Endodermal cell (in vitro differentiated cells): Measurements from ENCODE around the gene ZNF407. TPM values are rescaled to one million over a fixed set of nuclear protein-coding genes. Genes with fewer than 3 reads are reported as not detected.

Experiments used
- DNase-seq: peaks from one replicate; pipeline ENCODE4 v3.0.0-alpha.2; 2017
- H3K27ac ChIP-seq: 2 replicates; pipeline ENCODE4 v1.5.1; 2013; ENCODE audit warnings: mild to moderate bottlenecking, low read depth, low read length, moderate library complexity
- H3K27me3 ChIP-seq: 2 replicates; pipeline ENCODE4 v1.6.1; 2013; ENCODE audit warnings: mild to moderate bottlenecking, low read length, moderate library complexity; ENCODE audit not compliant: insufficient read depth, control insufficient read depth, poor library complexity, severe bottlenecking
- H3K36me3 ChIP-seq: 2 replicates; pipeline ENCODE4 v1.7.0; 2013; ENCODE audit warnings: mild to moderate bottlenecking, low read length, moderate library complexity; ENCODE audit not compliant: control insufficient read depth, insufficient read depth
- H3K4me1 ChIP-seq: one replicate; pipeline ENCODE4 v1.7.0; 2013; ENCODE audit warnings: low read length; ENCODE audit not compliant: control insufficient read depth, insufficient read depth
- H3K4me3 ChIP-seq: 2 replicates; pipeline ENCODE4 v1.5.1; 2013; ENCODE audit warnings: mild to moderate bottlenecking, low read length, moderate library complexity
- H3K9ac ChIP-seq: 2 replicates; pipeline ENCODE4 v1.6.1; 2013; ENCODE audit warnings: mild to moderate bottlenecking, low read length, moderate library complexity; ENCODE audit not compliant: poor library complexity, severe bottlenecking; ENCODE audit errors: extremely low read depth
- H3K9me3 ChIP-seq: 2 replicates; pipeline ENCODE4 v1.6.1; 2013; ENCODE audit warnings: mild to moderate bottlenecking, low read length, moderate library complexity; ENCODE audit not compliant: control insufficient read depth
- H3K27ac Mint-ChIP-seq: 2 replicates; pipeline ENCODE4 v1.8.0; 2020; ENCODE audit warnings: mixed read lengths
- H3K27me3 Mint-ChIP-seq: 2 replicates; pipeline ENCODE4 v1.8.0; 2021; ENCODE audit warnings: mild to moderate bottlenecking, mixed read lengths; ENCODE audit not compliant: insufficient read depth
- H3K36me3 Mint-ChIP-seq: 2 replicates; pipeline ENCODE4 v1.8.0; 2020; ENCODE audit warnings: low read depth, mixed read lengths
- H3K4me1 Mint-ChIP-seq: 2 replicates; pipeline ENCODE4 v1.8.0; 2020; ENCODE audit warnings: mixed read lengths
- H3K4me3 Mint-ChIP-seq: 2 replicates; pipeline ENCODE4 v1.8.0; 2020; ENCODE audit warnings: mild to moderate bottlenecking, moderate library complexity, mixed read lengths
- H3K9me3 Mint-ChIP-seq: 2 replicates; pipeline ENCODE4 v1.8.0; 2020; ENCODE audit warnings: mild to moderate bottlenecking, mixed read lengths
- WGBS, 2 experiments: methylation state at CpG; one replicate each; pipeline versions ENCODE4 v1.1.5 to v1.1.7; 2013; ENCODE audit warnings: missing lambda C conversion rate in 2 of 2, mixed read lengths in 1 of 2; ENCODE audit not compliant: insufficient coverage in 1 of 2, insufficient read length in 1 of 2; 5-methylcytosine and 5-hydroxymethylcytosine counted together
- total RNA-seq, 2 donors: library from RNA; stranded (reverse); fragmentation: NEBNext Ultra II Directional in 1 of 2; extraction: Animal tissue kit (Norgen Biotek cat#: 25700) in 1 of 2; gene quantifications; 2 replicates in 1 of 2; 3 replicates in 1 of 2; pipeline ENCODE4 v1.2.1, GENCODE V29; 2021
- TF ChIP-seq, protein P1 (sequence below): fragments of 200-600 bp; sonication (generic); conservative IDR thresholded peaks from 2 replicates; pipeline ENCODE4 v1.5.0; 2021; ENCODE audit warnings: antibody characterized with exemption, mild to moderate bottlenecking

The ZNF407 gene
- total RNA-seq, 2 donors from 2014 or later, result 7.6 to 13.1 TPM

DNA sequence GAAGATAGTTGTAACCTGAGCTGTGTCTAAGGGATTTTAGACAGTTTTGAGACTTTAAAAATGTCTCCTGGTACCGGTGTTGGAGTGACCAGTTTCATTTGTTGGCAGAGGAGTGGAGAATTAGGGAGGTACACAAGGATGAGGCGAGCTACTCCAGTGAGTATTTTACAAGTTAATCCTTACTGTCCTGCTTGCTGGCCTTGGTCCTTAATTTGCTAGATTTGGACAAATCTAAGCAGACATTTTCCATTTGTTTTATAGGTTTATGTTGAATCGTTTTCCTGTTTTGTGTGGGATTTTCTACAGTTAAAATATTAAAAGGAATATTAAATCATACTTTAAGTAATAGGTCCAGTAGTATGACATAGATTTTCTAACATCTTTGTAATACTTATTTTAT is 101.8 kb downstream of the ZNF407 start:
- TF ChIP-seq, protein P1, sequence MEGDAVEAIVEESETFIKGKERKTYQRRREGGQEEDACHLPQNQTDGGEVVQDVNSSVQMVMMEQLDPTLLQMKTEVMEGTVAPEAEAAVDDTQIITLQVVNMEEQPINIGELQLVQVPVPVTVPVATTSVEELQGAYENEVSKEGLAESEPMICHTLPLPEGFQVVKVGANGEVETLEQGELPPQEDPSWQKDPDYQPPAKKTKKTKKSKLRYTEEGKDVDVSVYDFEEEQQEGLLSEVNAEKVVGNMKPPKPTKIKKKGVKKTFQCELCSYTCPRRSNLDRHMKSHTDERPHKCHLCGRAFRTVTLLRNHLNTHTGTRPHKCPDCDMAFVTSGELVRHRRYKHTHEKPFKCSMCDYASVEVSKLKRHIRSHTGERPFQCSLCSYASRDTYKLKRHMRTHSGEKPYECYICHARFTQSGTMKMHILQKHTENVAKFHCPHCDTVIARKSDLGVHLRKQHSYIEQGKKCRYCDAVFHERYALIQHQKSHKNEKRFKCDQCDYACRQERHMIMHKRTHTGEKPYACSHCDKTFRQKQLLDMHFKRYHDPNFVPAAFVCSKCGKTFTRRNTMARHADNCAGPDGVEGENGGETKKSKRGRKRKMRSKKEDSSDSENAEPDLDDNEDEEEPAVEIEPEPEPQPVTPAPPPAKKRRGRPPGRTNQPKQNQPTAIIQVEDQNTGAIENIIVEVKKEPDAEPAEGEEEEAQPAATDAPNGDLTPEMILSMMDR, result no peak
- no peaks in the 10 kb centered on the region for H3K4me1 ChIP-seq
- no peak overlapping the region for H3K27ac Mint-ChIP-seq
- no peaks in the 10 kb centered on the region for H3K4me1 Mint-ChIP-seq
- WGBS, 2 experiments, result 96 to 100% methylated on average over 1 to 2 of the region's 3 CpGs
- no peaks in the 10 kb centered on the region for H3K27me3 Mint-ChIP-seq
- H3K9me3 ChIP-seq, result no peaks in the 10 kb centered on the region
- no peaks in the 10 kb centered on the region for H3K9me3 Mint-ChIP-seq
- no peak overlapping the region for H3K4me3 ChIP-seq
- no peak for DNase-seq
- H3K36me3 Mint-ChIP-seq, result no peaks in the 10 kb centered on the region
- H3K27me3 ChIP-seq, result no peaks in the 10 kb centered on the region
- no peaks in the 10 kb centered on the region for H3K36me3 ChIP-seq
- no peak overlapping the region for H3K9ac ChIP-seq
- no peak overlapping the region for H3K27ac ChIP-seq
- H3K4me3 Mint-ChIP-seq, result no peak overlapping the region

- Mint-ChIP-seq H3K36me3 (no peaks in the 10 kb centered on the region), H3K9me3 (no peaks in the 10 kb centered on the region), H3K27me3 (no peaks in the 10 kb centered on the region), H3K4me3 (no peak overlapping the region), H3K27ac (no peak overlapping the region), H3K4me1 (peaks cover 2% of the 10 kb centered on the region)
- TF ChIP-seq, protein P1, result no peak
- no peak for DNase-seq
- no peak overlapping the region for H3K27ac ChIP-seq
- no peaks in the 10 kb centered on the region for H3K36me3 ChIP-seq
- no peaks in the 10 kb centered on the region for H3K27me3 ChIP-seq
- H3K4me1 ChIP-seq, result no peaks in the 10 kb centered on the region
- 0 to 55% methylated on average over 1 to 3 of the region's 3 CpGs for WGBS, 2 experiments
- H3K4me3 ChIP-seq, result no peak overlapping the region
- H3K9me3 ChIP-seq, result no peaks in the 10 kb centered on the region
- no peak overlapping the region for H3K9ac ChIP-seq
Measured at GRCh38 chr18:74702950-74703349, 105.3 kb downstream of the ZNF407 start.

DNA sequence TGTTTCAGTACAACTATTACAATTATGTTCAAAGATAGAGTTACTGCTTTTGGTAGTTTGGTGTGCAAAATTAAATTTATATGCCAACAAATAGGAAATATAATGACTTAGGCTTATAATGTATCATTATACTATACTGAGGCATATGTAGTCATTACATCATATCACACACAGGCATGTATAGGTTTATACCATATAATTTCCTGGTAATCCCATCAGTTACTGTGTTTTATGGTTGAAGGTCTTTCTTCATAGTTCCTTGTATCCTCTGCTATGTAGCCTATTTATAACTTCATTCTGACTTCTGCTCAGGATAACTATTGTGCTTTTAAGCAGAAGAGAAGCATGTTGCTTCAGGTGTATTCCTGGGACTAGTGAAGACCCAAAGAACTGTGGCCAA is 110.5 kb downstream of the ZNF407 start:
- Mint-ChIP-seq H3K27ac (peak overlapping the region; percentile 59), H3K9me3 (no peaks in the 10 kb centered on the region), H3K4me3 (no peak overlapping the region), H3K27me3 (no peaks in the 10 kb centered on the region), H3K36me3 (no peaks in the 10 kb centered on the region), H3K4me1 (peaks cover 2% of the 10 kb centered on the region)
- H3K27ac ChIP-seq, result no peak overlapping the region
- no peaks in the 10 kb centered on the region for H3K9me3 ChIP-seq
- TF ChIP-seq, protein P1, result no peak
- no peaks in the 10 kb centered on the region for H3K4me1 ChIP-seq
- H3K4me3 ChIP-seq, result no peak overlapping the region
- H3K36me3 ChIP-seq, result no peaks in the 10 kb centered on the region
- no peak overlapping the region for H3K9ac ChIP-seq
- H3K27me3 ChIP-seq, result no peaks in the 10 kb centered on the region
- no peak for DNase-seq
